ENCODE measurements around the gene TBRG1.

TBRG1 gene

GRCh38 chr11:124623861-124624525, 1.3 kb downstream of the TBRG1 start:
- DNase-seq = no peak

DNA sequence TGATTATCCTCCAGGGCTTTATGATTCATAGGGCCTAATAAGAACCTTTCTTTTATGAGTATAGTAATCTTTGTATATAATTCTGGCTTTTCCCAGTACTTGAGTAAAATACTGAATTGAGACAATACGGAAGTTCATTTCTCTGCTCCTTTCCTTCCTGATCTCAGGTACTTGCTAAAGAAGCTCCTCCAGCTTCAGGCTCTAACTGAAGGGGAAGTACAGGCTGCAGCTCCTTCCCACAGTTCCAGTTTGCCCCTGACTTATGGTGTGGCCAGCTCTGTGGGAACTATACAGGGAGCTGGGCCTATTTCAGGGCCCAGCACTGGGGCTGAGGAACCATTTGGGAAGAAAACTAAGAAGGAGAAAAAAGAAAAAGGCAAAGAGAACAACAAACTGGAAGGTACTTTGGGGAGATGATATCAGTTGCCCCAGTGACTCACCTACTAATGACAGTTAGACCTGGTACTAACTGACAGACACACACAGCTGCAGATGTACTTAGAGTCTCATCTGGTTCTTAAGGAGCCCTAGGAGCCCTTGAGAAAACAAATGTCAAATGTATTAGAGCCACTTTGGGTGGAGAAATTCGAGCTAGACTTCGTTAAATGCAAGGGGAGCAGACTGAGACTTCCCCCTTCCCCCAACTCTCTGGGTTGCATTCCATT, 3.0 kb downstream of the TBRG1 start:
- no peak for DNase-seq

GRCh38 chr11:124627546-124627945, 4.9 kb downstream of the TBRG1 start:
- DNase-seq = no peak

DNA sequence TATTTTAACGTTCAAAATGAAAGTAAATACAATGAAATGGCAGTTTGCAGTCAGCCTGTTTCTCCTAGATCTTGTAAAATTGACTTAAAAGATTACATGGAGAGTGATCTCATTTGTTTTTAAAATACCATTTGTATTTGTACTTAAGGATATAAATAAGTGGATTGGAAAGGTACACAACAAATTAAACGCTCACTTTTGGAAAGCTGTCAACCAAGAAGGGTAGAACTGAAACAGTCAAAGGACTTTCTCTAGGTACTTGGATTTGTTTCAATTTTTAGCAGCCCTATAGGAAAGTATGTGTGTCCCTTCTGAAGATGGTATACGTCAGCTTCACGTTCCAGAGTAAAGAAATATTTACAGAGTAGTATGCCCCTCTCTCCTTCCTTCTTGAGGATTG, 7.3 kb downstream of the TBRG1 start:
- DNase-seq = no peak

- DNase-seq = no peak
Measured at GRCh38 chr11:124633355-124633754, 10.7 kb downstream of the TBRG1 start.

DNA sequence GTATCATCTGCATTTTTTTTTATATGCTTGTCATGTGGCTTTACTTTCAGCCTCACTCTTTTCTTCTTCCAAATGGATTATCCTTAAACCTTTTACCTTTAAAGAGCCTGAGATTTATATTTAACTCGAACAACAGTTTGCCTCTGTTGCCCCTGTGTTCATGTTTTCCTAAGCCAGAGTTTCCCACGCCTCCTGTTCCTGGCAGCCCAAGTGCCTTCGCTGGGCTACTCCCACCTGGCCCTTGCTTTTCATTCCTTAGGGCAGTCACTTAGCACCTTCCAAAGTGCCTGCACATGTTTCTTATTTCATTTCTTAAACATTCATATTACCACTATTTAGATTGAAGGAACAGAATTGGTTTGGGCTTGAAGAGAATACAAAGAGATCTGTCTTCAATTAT, 13.3 kb downstream of the TBRG1 start:
- DNase-seq = no peak

DNA sequence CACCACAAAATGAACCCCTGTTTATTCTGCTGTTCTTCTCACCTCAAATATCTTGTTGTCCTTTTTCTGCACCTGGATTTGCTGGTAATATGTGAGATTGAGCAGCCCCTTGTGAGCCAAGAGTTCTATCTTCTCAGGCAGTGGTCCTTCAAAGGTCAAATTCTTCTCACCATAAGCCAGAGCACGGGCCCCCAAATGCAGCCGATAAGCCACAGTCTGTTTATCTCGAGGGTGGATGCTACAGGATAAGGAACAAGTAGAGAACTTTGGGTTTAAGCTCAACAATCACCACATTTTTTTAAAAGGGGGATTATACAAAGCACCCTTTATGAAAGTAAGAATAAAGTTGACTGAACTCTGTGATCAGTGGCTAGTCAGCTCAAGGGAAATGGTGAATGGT, 15.8 kb downstream of the TBRG1 start:
- DNase-seq = no peak

GRCh38 chr11:124639186-124639585, 16.5 kb downstream of the TBRG1 start:
- no peak for DNase-seq

DNA sequence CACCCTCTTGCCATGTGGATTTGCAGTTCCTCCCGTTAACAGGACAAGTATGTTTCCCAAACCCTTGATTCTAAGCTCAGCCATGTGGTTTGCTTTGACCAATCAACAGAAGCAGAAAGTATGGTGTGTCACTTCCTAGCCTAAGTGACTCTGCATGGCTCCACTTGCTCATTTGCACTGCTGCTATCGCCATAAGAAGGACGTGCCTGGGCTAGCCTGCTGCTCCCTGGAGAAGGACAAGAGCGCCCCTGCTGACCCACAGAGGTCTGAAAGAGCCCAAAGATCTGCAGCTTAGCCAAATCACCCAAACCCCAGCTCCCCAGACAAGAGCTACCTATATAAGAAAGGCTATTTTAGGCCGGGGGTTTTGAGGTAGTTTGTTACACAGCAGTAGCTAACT, 18.0 kb downstream of the TBRG1 start:
- DNase-seq = no peak

- no peak for DNase-seq
Measured at GRCh38 chr11:124642628-124643027, 20.0 kb downstream of the TBRG1 start.

DNA sequence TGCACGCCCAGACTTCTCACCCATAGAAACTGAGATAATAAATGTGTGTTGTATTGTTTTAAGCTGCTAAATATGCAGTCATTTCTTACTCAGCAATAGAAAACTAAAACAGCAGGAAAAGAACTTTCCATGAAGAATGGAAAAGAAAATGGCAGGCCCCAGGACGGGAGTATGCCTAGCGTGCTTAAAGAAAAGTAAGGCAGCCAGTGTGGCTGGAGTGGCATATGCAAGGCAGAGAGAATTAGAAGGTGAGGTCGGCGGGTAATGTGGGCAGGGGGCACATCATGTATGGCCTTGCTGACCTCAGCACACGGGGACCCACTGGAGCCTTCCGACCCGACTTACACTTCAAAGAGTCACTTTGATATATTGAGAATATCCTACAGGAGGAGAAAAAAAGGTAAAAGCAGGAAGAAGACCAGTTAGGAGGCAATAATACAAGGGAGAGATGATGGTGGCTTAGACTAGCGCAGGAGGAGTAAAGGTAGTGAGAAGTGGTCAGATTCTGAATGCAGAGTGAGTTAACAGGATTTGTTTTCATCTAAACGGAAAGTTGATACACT, 20.5 kb downstream of the TBRG1 start:
- no peak for DNase-seq

GRCh38 chr11:124643605-124644425, 21.2 kb downstream of the TBRG1 start:
- no peak for DNase-seq

DNA sequence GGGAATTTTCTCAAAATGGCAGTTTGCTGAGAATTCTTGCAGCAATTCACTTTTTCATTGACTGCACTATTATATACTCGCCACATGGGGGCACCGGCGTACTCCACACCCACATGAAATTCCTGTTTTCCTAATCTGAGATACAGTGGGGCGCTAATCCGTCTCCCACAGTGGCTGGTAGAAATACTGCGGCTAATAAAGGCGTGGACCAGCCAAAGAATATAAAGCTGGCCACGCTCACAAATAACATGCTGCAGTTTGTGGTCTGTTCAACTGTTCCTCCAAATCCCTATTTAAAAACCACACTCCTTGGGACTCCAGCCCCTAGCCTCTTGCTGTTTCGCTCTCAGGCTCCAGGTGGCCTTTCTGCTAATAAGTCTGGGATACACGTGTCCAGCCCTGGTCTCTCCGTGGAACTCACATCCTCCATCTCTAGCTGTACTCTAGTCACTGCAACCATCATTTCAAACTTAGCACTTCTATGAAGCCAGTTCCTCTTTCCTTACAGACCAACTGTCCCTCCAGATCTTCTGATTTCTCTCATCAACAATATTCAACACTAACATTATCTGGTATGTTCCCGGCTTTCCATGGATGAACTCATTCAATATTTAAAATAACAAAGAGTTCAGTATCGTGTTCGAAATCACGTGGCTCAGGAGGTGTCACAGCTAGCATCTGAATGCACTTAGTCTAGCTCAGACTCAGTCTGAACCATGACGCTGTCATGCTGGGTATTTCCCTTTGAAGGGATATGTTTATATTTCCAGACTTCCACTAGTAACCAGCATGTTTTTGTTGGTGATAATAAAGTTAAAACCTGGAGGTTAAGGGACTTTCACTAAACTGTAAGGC, 22.0 kb downstream of the TBRG1 start:
- peak; percentile 14 for DNase-seq

GRCh38 chr11:124646148-124646547, 23.5 kb downstream of the TBRG1 start:
- no peak for DNase-seq

DNA sequence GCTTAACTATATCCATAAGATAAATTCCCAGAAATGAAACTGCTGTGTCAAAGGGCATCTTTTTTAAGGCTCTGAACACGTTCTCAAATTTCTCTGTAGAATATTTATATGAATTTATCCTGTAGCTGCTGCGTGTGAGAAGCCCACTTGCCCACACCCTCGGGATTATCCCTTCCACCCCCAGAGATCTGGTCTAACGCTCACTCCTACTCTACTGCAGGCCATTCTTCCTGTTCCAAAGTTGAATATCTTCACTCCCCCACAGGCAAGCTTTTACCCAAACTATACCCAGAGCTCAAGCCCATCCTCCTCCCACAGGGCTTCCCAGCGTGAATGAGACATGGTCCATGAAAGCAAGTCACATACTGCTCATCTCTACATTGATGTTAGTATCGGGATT, 25.9 kb downstream of the TBRG1 start:
- no peak for DNase-seq

GRCh38 chr11:124656774-124657630, 34.3 kb downstream of the TBRG1 start:
- peak; percentile 6 for DNase-seq

GRCh38 chr11:124657904-124658303, 35.2 kb downstream of the TBRG1 start:
- DNase-seq = peak; percentile 34

GRCh38 chr11:124658501-124658900, 35.8 kb downstream of the TBRG1 start:
- no peak for DNase-seq

DNA sequence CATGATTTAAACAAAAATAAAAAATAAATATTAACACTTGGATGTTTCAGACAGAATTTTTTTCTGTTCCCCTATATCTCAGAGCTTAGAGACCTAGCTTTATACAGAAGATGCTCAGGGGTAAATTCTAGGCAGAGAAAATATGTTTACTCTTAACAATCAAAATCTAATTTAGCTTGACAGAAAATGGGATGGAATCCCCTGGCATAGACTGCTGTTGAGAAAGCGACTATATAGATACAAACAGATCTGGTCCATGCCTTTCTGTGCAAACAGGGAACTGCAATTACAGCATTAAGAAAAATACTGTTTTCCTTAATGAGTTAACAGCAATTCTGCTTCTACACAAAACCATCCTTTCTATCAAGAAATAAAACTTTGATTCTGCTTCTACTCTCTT, 36.3 kb downstream of the TBRG1 start:
- DNase-seq = no peak

- no peak for DNase-seq
Measured at GRCh38 chr11:124661553-124661952, 38.9 kb downstream of the TBRG1 start.

DNA sequence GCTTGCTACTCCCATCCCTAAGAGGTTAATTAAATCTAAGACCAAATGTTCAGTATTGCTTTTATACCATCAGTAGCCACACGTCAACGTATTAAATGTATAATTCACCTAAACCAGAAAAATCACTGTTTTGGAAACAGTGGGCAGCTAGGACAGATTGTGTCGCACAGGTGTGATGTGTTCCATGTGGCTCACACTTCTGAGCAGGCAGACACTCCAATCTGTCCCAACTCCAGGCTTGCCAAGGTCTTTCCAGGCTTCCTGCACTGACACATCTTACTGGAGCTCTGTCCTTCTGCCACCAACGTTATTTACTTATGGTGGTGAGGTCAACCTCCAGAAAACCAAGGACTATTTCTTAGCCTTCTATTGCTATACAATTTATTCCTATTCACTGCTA, 39.4 kb downstream of the TBRG1 start:
- DNase-seq = no peak

GRCh38 chr11:124663861-124664260, 41.2 kb downstream of the TBRG1 start:
- no peak for DNase-seq

Data from NCI-H1436 (cell line).